HCT116 (cell line): Measurements from ENCODE around the gene DTD2. TPM values are rescaled to one million over a fixed set of nuclear protein-coding genes. Genes with fewer than 3 reads are reported as not detected.
A peak's percentile ranks its signal among the peaks of the same experiment; 100 is the strongest.

Experiments used
- ATAC-seq: fragments of 200-7000 bp; cut with Tn5 transposase; 2 replicates; pipeline ENCODE4 v1.9.1; 2020; ENCODE audit warnings: mild to moderate bottlenecking, moderate library complexity
- BruUV-seq: library from RNA; stranded (reverse); fragments of 400-500 nt; replicated peaks from 2 replicates; lab custom pipeline; 2021; lab: Mats Ljungman, UMichigan
- CTCF ChIA-PET: fragments of 300-600 bp; sonication (Branson Sonifier 250); formaldehyde crosslinking; loops from one replicate; lab custom pipeline; 2021; ENCODE audit warnings: antibody characterized with exemption; lab: Charles Lee
- POLR2A ChIA-PET: fragments of 300-600, 350-600 bp; sonication (Branson Sonifier 250); formaldehyde crosslinking; loops from one replicate; lab custom pipeline; 2021; ENCODE audit warnings: antibody characterized with exemption; lab: Charles Lee
- RAD21 ChIA-PET, 2 experiments: fragments of 300-600 bp; sonication (Branson Sonifier 250); formaldehyde crosslinking; loops; one replicate each; lab custom pipeline; 2023; ENCODE audit warnings: low total read pairs in 2 of 2; ENCODE audit not compliant: uncharacterized antibody in 2 of 2, unreplicated experiment in 2 of 2, low non-redundant PET in 1 of 2; lab: Charles Lee
- DNase-seq: peaks from one replicate; pipeline ENCODE4 v3.0.0-alpha.2; 2010; ENCODE audit warnings: low read depth, low spot score
- H2AFZ ChIP-seq: fragments of 200-600 bp; shearing (Covaris generic), sonication (generic); 2 replicates; pipeline ENCODE4 v1.6.1; 2017; ENCODE audit warnings: low read depth, mixed run types, mixed read lengths, antibody characterized with exemption, low read length; ENCODE audit not compliant: poor library complexity, severe bottlenecking
- H3K27ac ChIP-seq: 2 replicates; pipeline ENCODE4 v1.5.1; 2012; ENCODE audit warnings: low read depth, low read length
- H3K27me3 ChIP-seq: fragments of 200-600 bp; sonication (generic); 2 replicates; pipeline ENCODE4 v1.6.1; 2016; ENCODE audit warnings: mixed run types, low read length, mixed read lengths; ENCODE audit not compliant: insufficient read depth
- H3K36me3 ChIP-seq, 2 experiments: fragments of 200-500 bp in 1 of 2; fragments of 200-600 bp in 1 of 2; sonication (Bioruptor generic) in 1 of 2; sonication (generic) in 1 of 2; 2 replicates each; pipeline versions ENCODE4 v1.5.1 to v1.6.1; 2014 to 2016; ENCODE audit warnings: low read length in 2 of 2, inconsistent platforms in 1 of 2, mixed read lengths in 1 of 2, mixed run types in 1 of 2; ENCODE audit not compliant: insufficient read depth in 2 of 2, control insufficient read depth in 1 of 2
- H3K4me1 ChIP-seq, 2 experiments: fragments of 200-600 bp in 1 of 2; sonication (generic) in 1 of 2; 2 replicates each; pipeline versions ENCODE4 v1.5.1 to v1.6.1; 2012 to 2017; ENCODE audit warnings: low read length in 2 of 2, inconsistent platforms in 1 of 2, mild to moderate bottlenecking in 1 of 2, mixed read lengths in 1 of 2, mixed run types in 1 of 2, moderate library complexity in 1 of 2; ENCODE audit not compliant: insufficient read depth in 2 of 2, control insufficient read depth in 1 of 2
- H3K4me2 ChIP-seq: fragments of 200-600 bp; sonication (generic); 2 replicates; pipeline ENCODE4 v1.6.1; 2017; ENCODE audit warnings: mixed run types, low read length, mixed read lengths
- H3K4me3 ChIP-seq, 2 experiments: fragments of 200-600 bp in 1 of 2; sonication (generic) in 1 of 2; replicated peaks in 1 of 2; 2 replicates each; pipeline ENCODE4 v1.5.1; 2011 to 2016; ENCODE audit warnings: low read length in 2 of 2, control low read depth in 1 of 2, low read depth in 1 of 2, mild to moderate bottlenecking in 1 of 2, mixed read lengths in 1 of 2, mixed run types in 1 of 2
- H3K79me2 ChIP-seq: fragments of 200-600 bp; sonication (generic); 2 replicates; pipeline ENCODE4 v1.6.1; 2017; ENCODE audit warnings: mild to moderate bottlenecking, mixed run types, low read length, moderate library complexity, mixed read lengths; ENCODE audit not compliant: insufficient read depth
- H3K9ac ChIP-seq: fragments of 200-600 bp; sonication (generic); 2 replicates; pipeline ENCODE4 v1.6.1; 2016; ENCODE audit warnings: low read length, mixed read lengths
- H3K9me2 ChIP-seq: fragments of 200-600 bp; sonication (generic), shearing (Covaris generic); 2 replicates; pipeline ENCODE4 v1.6.1; 2017; ENCODE audit warnings: mixed run types, mild to moderate bottlenecking, moderate library complexity; ENCODE audit not compliant: insufficient read depth
- H3K9me3 ChIP-seq, 2 experiments: fragments of 200-500 bp in 1 of 2; fragments of 200-600 bp in 1 of 2; sonication (Bioruptor generic) in 1 of 2; sonication (generic) in 1 of 2; 2 replicates each; pipeline ENCODE4 v1.6.1; 2014 to 2017; ENCODE audit warnings: low read length in 2 of 2, mixed read lengths in 2 of 2, inconsistent platforms in 1 of 2, low read depth in 1 of 2, mild to moderate bottlenecking in 1 of 2, mixed run types in 1 of 2, moderate library complexity in 1 of 2; ENCODE audit not compliant: control insufficient read depth in 1 of 2, insufficient read depth in 1 of 2
- H4K20me1 ChIP-seq: fragments of 200-600 bp; sonication (generic), shearing (Covaris generic); 2 replicates; pipeline ENCODE4 v1.6.1; 2017; ENCODE audit warnings: mixed run types, mild to moderate bottlenecking, moderate library complexity; ENCODE audit not compliant: insufficient read depth
- ATF3 ChIP-seq: IDR thresholded peaks from 2 replicates; pipeline ENCODE4 v1.6.1; 2012
- CBX3 ChIP-seq: IDR thresholded peaks from 2 replicates; pipeline ENCODE4 v1.6.1; 2012; ENCODE audit warnings: low read depth
- CTCF ChIP-seq, 3 experiments: fragments of 200-600 bp in 1 of 3; sonication (generic) in 1 of 3; IDR thresholded peaks in 2 of 3; conservative IDR thresholded peaks in 1 of 3; 2 replicates each; pipeline ENCODE4 v1.5.1; 2012 to 2017; ENCODE audit warnings: low read depth in 2 of 3, low read length in 2 of 3, antibody characterized with exemption in 1 of 3, borderline replicate concordance in 1 of 3, control low read depth in 1 of 3, mild to moderate bottlenecking in 1 of 3, mixed read lengths in 1 of 3, mixed run types in 1 of 3, moderate library complexity in 1 of 3; ENCODE audit not compliant: insufficient read depth in 1 of 3
- EGR1 ChIP-seq: IDR thresholded peaks from 2 replicates; pipeline ENCODE4 v1.6.1; 2012; ENCODE audit warnings: low read depth
- ELF1 ChIP-seq: IDR thresholded peaks from 2 replicates; pipeline ENCODE4 v1.6.1; 2012; ENCODE audit warnings: low read depth, borderline replicate concordance
- EZH2 ChIP-seq: fragments of 200-600 bp; sonication (generic); IDR thresholded peaks from 2 replicates; pipeline ENCODE4 v1.6.1; 2017; ENCODE audit warnings: antibody characterized with exemption, mixed run types
- FOSL1 ChIP-seq: IDR thresholded peaks from 2 replicates; pipeline ENCODE4 v1.6.1; 2012; ENCODE audit warnings: low read depth
- JUND ChIP-seq: IDR thresholded peaks from 2 replicates; pipeline ENCODE4 v1.6.1; 2012
- POLR2A ChIP-seq: IDR thresholded peaks from 2 replicates; pipeline ENCODE4 v1.7.0; 2011; ENCODE audit warnings: borderline replicate concordance; ENCODE audit not compliant: insufficient read depth, insufficient read length; ENCODE audit errors: extremely low read depth
- POLR2AphosphoS5 ChIP-seq: IDR thresholded peaks from 2 replicates; pipeline ENCODE4 v1.6.1; 2011; ENCODE audit warnings: mild to moderate bottlenecking, low read depth, low read length, moderate library complexity
- RAD21 ChIP-seq: IDR thresholded peaks from 2 replicates; pipeline ENCODE4 v1.6.1; 2012; ENCODE audit warnings: low read depth, mild to moderate bottlenecking
- SIN3A ChIP-seq: IDR thresholded peaks from 2 replicates; pipeline ENCODE4 v1.6.1; 2012; ENCODE audit warnings: low read depth
- SP1 ChIP-seq: IDR thresholded peaks from 2 replicates; pipeline ENCODE4 v1.6.1; 2012; ENCODE audit warnings: low read depth
- SRF ChIP-seq: IDR thresholded peaks from 2 replicates; pipeline ENCODE4 v1.6.1; 2012; ENCODE audit warnings: low read depth
- TCF7L2 ChIP-seq: IDR thresholded peaks from 2 replicates; pipeline ENCODE4 v1.7.0; 2011; ENCODE audit warnings: borderline replicate concordance, inconsistent platforms; ENCODE audit not compliant: insufficient read depth, insufficient read length; ENCODE audit errors: extremely low read depth
- YY1 ChIP-seq: IDR thresholded peaks from 2 replicates; pipeline ENCODE4 v1.6.1; 2011; ENCODE audit warnings: low read length, low read depth, moderate library complexity, mild to moderate bottlenecking; ENCODE audit not compliant: insufficient replicate concordance; ENCODE audit errors: extremely low read depth
- ZFX ChIP-seq: fragments of 450-650 bp; IDR thresholded peaks from 2 replicates; pipeline ENCODE4 v1.6.1; 2017
- ZNF274 ChIP-seq: fragments of 200-500 bp; sonication (Bioruptor generic); IDR thresholded peaks from 2 replicates; pipeline ENCODE4 v1.6.1; 2014; ENCODE audit warnings: mild to moderate bottlenecking, low read depth, low read length, inconsistent platforms
- intact Hi-C: fragments of 100-400 bp; cut with micrococcal nuclease; formaldehyde crosslinking; loops from 2 replicates; pipeline ENCODE4 v1.10.0; 2022
- total RNA-seq: library from RNA; stranded (reverse); gene quantifications from one replicate; pipeline ENCODE4 v1.2.1, GENCODE V29; 2021; ENCODE audit not compliant: unreplicated experiment
- TF ChIP-seq, protein P1 (sequence below): IDR thresholded peaks from 2 replicates; pipeline ENCODE4 v1.6.1; 2012; ENCODE audit warnings: low read depth

Gene DTD2
- total RNA-seq, 1 experiment from 2014 or later, result 24.6 TPM

- peak within 1 kb of the TSS; percentile 95 to 96 for H3K4me3 ChIP-seq
- peak within 1 kb of the TSS; percentile 46 for H2AFZ ChIP-seq
- H3K9me3 ChIP-seq, result no peaks in the 10 kb centered on the region
- ChIA-PET CTCF (interaction anchor here (0.9 to 1.1 kb wide), 3 partner anchors 25 to 834 kb away, joined by 3 to 5 read pairs (median 3); partner anchors contain the start of gene DTD2), RAD21 (no interaction called here), POLR2A (interaction anchor here (0.6 to 1.6 kb wide), 26 partner anchors 8 to 994 kb away, joined by 3 to 10 read pairs (median 4); partner anchors contain the start of genes ARHGAP5, DTD2 and STRN3)
- no peaks in the 10 kb centered on the region for H3K9me2 ChIP-seq
- peak within 1 kb of the TSS; percentile 81 for H3K9ac ChIP-seq
- peaks cover 28% of the 10 kb centered on the region for H3K79me2 ChIP-seq
- H3K27me3 ChIP-seq, result no peaks in the 10 kb centered on the region
- ATAC-seq (peak; percentile 90), DNase-seq (peak; percentile 83)
- intact Hi-C loops, result no loop called here
- no TSS peak for BruUV-seq
- H3K27ac ChIP-seq, result peak within 1 kb of the TSS; percentile 75
- H3K4me1 ChIP-seq, result peaks cover 18 to 31% of the 10 kb centered on the region in 2 experiments
- no peaks in the 10 kb centered on the region for H4K20me1 ChIP-seq
- H3K4me2 ChIP-seq, result peak within 1 kb of the TSS; percentile 96
- H3K36me3 ChIP-seq, result no peaks in the 10 kb centered on the region
- TF ChIP-seq JUND (no peak), EZH2 (no peak), EGR1 (no peak), SIN3A (peak; percentile 98), ATF3 (no peak), ELF1 (no peak), YY1 (peak; percentile 86), RAD21 (no peak), FOSL1 (no peak), POLR2AphosphoS5 (peak; percentile 99), CTCF (IDR thresholded peaks at IDR 0.05 in 2 of 3, conservative IDR thresholded peaks at IDR 0.05 in 1 of 3; ENCODE audit: borderline replicate concordance in 1 of 3, insufficient read depth in 1 of 3, low read depth in 2 of 3, low read length in 2 of 3) (no peak), ZFX (peak; percentile 34), CBX3 (peak; percentile 76), ZNF274 (no peak), SP1 (peak; percentile 90), SRF (peak; percentile 97), TCF7L2 (peak; percentile 43), POLR2A (peak; percentile 98)
- TF ChIP-seq, protein P1, sequence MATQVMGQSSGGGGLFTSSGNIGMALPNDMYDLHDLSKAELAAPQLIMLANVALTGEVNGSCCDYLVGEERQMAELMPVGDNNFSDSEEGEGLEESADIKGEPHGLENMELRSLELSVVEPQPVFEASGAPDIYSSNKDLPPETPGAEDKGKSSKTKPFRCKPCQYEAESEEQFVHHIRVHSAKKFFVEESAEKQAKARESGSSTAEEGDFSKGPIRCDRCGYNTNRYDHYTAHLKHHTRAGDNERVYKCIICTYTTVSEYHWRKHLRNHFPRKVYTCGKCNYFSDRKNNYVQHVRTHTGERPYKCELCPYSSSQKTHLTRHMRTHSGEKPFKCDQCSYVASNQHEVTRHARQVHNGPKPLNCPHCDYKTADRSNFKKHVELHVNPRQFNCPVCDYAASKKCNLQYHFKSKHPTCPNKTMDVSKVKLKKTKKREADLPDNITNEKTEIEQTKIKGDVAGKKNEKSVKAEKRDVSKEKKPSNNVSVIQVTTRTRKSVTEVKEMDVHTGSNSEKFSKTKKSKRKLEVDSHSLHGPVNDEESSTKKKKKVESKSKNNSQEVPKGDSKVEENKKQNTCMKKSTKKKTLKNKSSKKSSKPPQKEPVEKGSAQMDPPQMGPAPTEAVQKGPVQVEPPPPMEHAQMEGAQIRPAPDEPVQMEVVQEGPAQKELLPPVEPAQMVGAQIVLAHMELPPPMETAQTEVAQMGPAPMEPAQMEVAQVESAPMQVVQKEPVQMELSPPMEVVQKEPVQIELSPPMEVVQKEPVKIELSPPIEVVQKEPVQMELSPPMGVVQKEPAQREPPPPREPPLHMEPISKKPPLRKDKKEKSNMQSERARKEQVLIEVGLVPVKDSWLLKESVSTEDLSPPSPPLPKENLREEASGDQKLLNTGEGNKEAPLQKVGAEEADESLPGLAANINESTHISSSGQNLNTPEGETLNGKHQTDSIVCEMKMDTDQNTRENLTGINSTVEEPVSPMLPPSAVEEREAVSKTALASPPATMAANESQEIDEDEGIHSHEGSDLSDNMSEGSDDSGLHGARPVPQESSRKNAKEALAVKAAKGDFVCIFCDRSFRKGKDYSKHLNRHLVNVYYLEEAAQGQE, result no peak
Observed at GRCh38 chr14:31420319-31421111, 36.8 kb downstream of the DTD2 start, which contains the start of gene HEATR5A. HEATR5A (minus strand) TSS chr14:31420550; CDS start chr14:31402975, 17,575 bp downstream.
